Ovary (tissue), 9 donors: ENCODE data around the gene MINDY4B. TPM values are rescaled to one million over a fixed set of nuclear protein-coding genes. Genes with fewer than 3 reads are reported as not detected.

Experiments
- DNase-seq, 5 donors: peaks; one replicate each; pipeline ENCODE4 v3.0.0-alpha.2; 2019 to 2020
- H3K27ac ChIP-seq, 2 donors: fragments of 200-600 bp; one replicate each; pipeline versions ENCODE4 v1.5.1 to v1.8.0; 2019 to 2022
- H3K27me3 ChIP-seq: fragments of 200-600 bp; one replicate; pipeline ENCODE4 v1.8.0; 2022
- H3K36me3 ChIP-seq: fragments of 200-600 bp; sonication (generic); one replicate; pipeline ENCODE4 v1.5.1; 2019
- H3K4me1 ChIP-seq: one replicate; pipeline ENCODE4 v1.8.1; 2013; ENCODE audit warnings: mild to moderate bottlenecking, moderate library complexity; ENCODE audit not compliant: insufficient read depth
- H3K4me3 ChIP-seq: fragments of 200-600 bp; sonication (generic); one replicate; pipeline ENCODE4 v1.5.1; 2017
- H3K9me3 ChIP-seq, 2 donors: fragments of 200-600 bp in 1 of 2; sonication (generic) in 1 of 2; one replicate each; pipeline versions ENCODE4 v1.5.1 to v1.8.1; 2013 to 2019; ENCODE audit warnings: mild to moderate bottlenecking in 1 of 2, moderate library complexity in 1 of 2
- CTCF ChIP-seq, 3 donors: fragments of 450-650 bp in 2 of 3; fragments of 200-600 bp in 1 of 3; IDR thresholded peaks; one replicate each; pipeline versions ENCODE4 v1.5.1 to v1.8.0; 2016 to 2022; ENCODE audit warnings: antibody characterized with exemption in 3 of 3, mild to moderate bottlenecking in 1 of 3
- EP300 ChIP-seq: sonication (generic); formaldehyde crosslinking; IDR thresholded peaks from one replicate; pipeline ENCODE4 v1.6.1; 2017; ENCODE audit warnings: antibody characterized with exemption
- POLR2A ChIP-seq: fragments of 450-650 bp; IDR thresholded peaks from one replicate; pipeline ENCODE4 v1.6.1; 2017; ENCODE audit warnings: antibody characterized with exemption, mild to moderate bottlenecking, moderate library complexity
- WGBS, 3 donors: extraction: QIAGEN DNeasy Blood & Tissue Kit in 1 of 3; methylation state at CpG; one replicate each; pipeline versions ENCODE4 v1.1.5 to v1.1.7; 2013 to 2017; 5-methylcytosine and 5-hydroxymethylcytosine counted together
- intact Hi-C, 4 donors: fragments of 100-400 bp; cut with DNase I; formaldehyde crosslinking; loops; one replicate each; pipeline versions ENCODE4 v1.11.0 to v1.15.1; 2022 to 2023
- polyA plus RNA-seq, 2 donors: library from polyadenylated mRNA; stranded (reverse); fragments of 200-250 nt in 1 of 2; fragments of 350-450 nt in 1 of 2; fragmentation: Illumina TruSeq in 1 of 2; extraction: RNeasy Lipid Tissue Mini Kit (QIAGEN cat#74804) in 1 of 2; gene quantifications; one replicate each; pipeline ENCODE4 v1.2.3, GENCODE V29; 2013 to 2014
- total RNA-seq, 7 donors: library from RNA; depleted of rRNA in 2 of 7; stranded (reverse); fragments of >200 nt in 2 of 7; fragmentation: NEBNext Ultra II Directional in 3 of 7; extraction: Animal tissue kit (Norgen Biotek cat#: 25700) in 3 of 7; gene quantifications; one replicate each; pipeline versions ENCODE4 v1.1.0 to v1.2.4, GENCODE V29; 2016 to 2023
- donor health status: DM: no; HTN: no; CAD: no; lungs with moderate emphysema.
- donor health status: DM: no; HTN: no; CAD: no.
- donor health status: Bipolar disorder and iron deficiency.
- donor health status: DM: yes; HTN: yes; CAD: no.
- donor health status: DM: no; HTN: no; CAD: no.
- donor health status: DM: yes; HTN: yes; CAD: no.

The MINDY4B gene
- total and polyA plus RNA-seq, 9 donors = not detected

GRCh38 chr3:150928234-150928633 lies 23.0 kb upstream of the MINDY4B start:
- DNase-seq = no peak
- no peak overlapping the region for H3K4me3 ChIP-seq
- no peaks in the 10 kb centered on the region for H3K4me1 ChIP-seq
- H3K9me3 ChIP-seq = no peaks in the 10 kb centered on the region
- intact Hi-C loops = loop anchor here in 1 of 4 donors (2.0 kb wide), 1 partner anchor 35 kb away; no protein-coding TSS in a partner anchor
- H3K36me3 ChIP-seq = no peaks in the 10 kb centered on the region
- no peak overlapping the region for H3K27ac ChIP-seq
- H3K27me3 ChIP-seq = no peaks in the 10 kb centered on the region
- TF ChIP-seq EP300 = no peak
- no peak for TF ChIP-seq POLR2A
- TF ChIP-seq CTCF (IDR thresholded peaks at IDR 0.05) = no peak
- 70 to 85% (median 74%) methylated on average over 1 of the region's 1 CpG for whole genome bisulfite sequencing, 3 donors

DNA sequence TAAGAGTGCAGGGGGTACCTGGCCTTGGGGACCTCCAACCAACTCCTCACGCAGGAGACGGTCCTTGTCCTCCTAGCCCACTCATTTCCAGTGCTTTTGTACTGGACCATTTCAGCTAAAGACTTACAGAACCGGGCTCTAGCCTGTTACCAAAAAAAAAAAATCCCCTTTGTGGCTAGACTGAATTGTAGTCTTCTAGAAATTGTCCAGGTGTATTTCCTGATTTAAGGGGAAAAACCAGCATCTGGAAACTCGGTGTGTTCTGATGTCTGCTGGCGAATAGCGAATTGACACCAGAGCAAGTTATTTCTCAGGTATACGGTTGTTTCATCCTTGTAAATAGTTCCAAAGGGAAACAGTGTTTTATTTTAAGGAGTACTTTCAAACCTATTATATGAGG lies 21.1 kb upstream of the MINDY4B start:
- H3K27ac ChIP-seq = no peak overlapping the region
- no peak for DNase-seq
- H3K27me3 ChIP-seq = no peaks in the 10 kb centered on the region
- peaks cover 2% of the 10 kb centered on the region for H3K4me1 ChIP-seq
- H3K9me3 ChIP-seq = no peaks in the 10 kb centered on the region
- WGBS, 3 donors = 81 to 86% (median 85%) methylated on average over 7 of the region's 7 CpGs
- H3K36me3 ChIP-seq = no peaks in the 10 kb centered on the region
- intact Hi-C loops = no loop called here
- no peak overlapping the region for H3K4me3 ChIP-seq
- no peak for TF ChIP-seq CTCF (IDR thresholded peaks at IDR 0.05)
- TF ChIP-seq EP300 = no peak
- TF ChIP-seq POLR2A = no peak

- H3K36me3 ChIP-seq = no peaks in the 10 kb centered on the region
- H3K9me3 ChIP-seq = no peaks in the 10 kb centered on the region
- TF ChIP-seq CTCF (IDR thresholded peaks at IDR 0.05) = no peak
- no peak for TF ChIP-seq POLR2A
- TF ChIP-seq EP300 = no peak
- no peak overlapping the region for H3K4me3 ChIP-seq
- H3K4me1 ChIP-seq = peaks cover 2% of the 10 kb centered on the region
- intact Hi-C loops = no loop called here
- H3K27ac ChIP-seq = no peak overlapping the region
- peak in 2 of 5 donors; percentile 19 to 44 for DNase-seq
- WGBS, 3 donors = 24 to 33% (median 25%) methylated on average over 14 of the region's 14 CpGs
- no peaks in the 10 kb centered on the region for H3K27me3 ChIP-seq
These were observed 20.5 kb upstream of the MINDY4B start for GRCh38 chr3:150925751-150926201.

DNA sequence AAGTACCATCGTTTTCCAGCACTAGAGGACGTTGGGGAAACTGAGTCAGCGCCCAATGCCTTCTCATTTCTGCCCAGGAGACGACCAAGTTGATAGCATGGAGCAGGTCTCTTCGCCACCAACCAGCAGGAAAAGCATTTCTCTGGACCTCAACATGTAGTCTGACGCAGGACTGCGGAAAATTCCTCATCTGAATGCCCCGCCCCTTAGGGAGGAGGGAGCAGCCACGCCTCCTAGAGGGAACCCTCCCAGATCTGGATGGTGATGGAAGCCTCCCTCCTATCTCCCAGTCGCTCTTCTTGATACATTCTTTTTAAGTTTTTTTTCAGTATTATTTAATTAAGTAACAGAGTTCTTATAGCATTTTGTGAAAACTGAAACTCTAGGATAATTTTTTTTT lies 17.4 kb upstream of the MINDY4B start:
- WGBS, 3 donors = 63 to 70% (median 65%) methylated on average over 10 of the region's 10 CpGs
- Histone ChIP-seq H3K4me3 (no peak overlapping the region), H3K36me3 (no peaks in the 10 kb centered on the region), H3K4me1 (peaks cover 2% of the 10 kb centered on the region), H3K9me3 (no peaks in the 10 kb centered on the region), H3K27me3 (no peaks in the 10 kb centered on the region), H3K27ac (no peak overlapping the region)
- intact Hi-C loops = no loop called here
- peak in 1 of 5 donors; percentile 36 for DNase-seq
- TF ChIP-seq EP300 (no peak), CTCF (IDR thresholded peaks at IDR 0.05) (no peak), POLR2A (no peak)

- no peak overlapping the region for H3K27ac ChIP-seq
These were observed 16.0 kb upstream of the MINDY4B start for GRCh38 chr3:150921209-150921608.

More at GRCh38 chr3:150921209-150921608, 16.0 kb upstream of the MINDY4B start:
- H3K9me3 ChIP-seq = no peaks in the 10 kb centered on the region
- no peak for DNase-seq
- WGBS, 3 donors = 81 to 85% (median 84%) methylated on average over 4 of the region's 4 CpGs
- H3K36me3 ChIP-seq = no peaks in the 10 kb centered on the region
- no peak for TF ChIP-seq POLR2A
- TF ChIP-seq EP300 = no peak
- TF ChIP-seq CTCF (IDR thresholded peaks at IDR 0.05) = no peak
- no peak overlapping the region for H3K4me3 ChIP-seq
- no peaks in the 10 kb centered on the region for H3K27me3 ChIP-seq
- intact Hi-C loops = no loop called here
- H3K4me1 ChIP-seq = peaks cover 2% of the 10 kb centered on the region
